HG03045 (cell line): ENCODE data around the gene ZNF566.
A peak's percentile ranks its signal among the peaks of the same experiment; 100 is the strongest.

ENCODE experiments used
- ATAC-seq: cut with Tn5 transposase; IDR thresholded peaks from one replicate; pipeline ENCODE4 v1.9.1; 2021; ENCODE audit warnings: mild to moderate bottlenecking, moderate library complexity; ENCODE audit not compliant: unreplicated experiment

Gene ZNF566

DNA sequence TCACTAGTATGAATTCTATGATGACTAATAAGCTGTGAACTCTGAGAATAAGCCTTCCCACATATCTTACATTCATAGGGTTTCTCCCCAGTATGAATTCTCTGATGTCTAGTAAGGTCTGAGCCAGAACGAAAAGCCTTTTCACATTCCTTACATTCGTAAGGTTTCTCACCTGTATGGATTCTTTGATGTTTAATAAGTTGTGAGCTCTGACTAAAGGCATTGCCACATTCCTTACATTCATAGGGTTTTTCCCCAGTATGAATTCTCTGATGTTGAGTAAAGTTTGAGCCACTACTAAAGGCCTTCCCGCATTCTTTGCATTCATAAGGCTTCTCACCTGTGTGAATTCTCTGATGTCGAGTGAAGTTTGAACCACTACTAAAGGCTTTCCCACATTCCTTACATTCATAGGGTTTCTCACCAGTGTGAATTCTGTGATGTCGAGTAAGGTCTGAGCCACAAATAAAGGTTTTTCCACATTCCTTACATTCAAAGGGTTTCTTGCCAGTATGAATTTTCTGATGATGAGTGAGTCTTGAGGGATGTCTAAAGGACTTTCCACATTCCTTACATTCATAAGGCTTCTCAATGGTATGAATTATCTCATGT lies 40.2 kb downstream of the ZNF566 start:
- no peak for ATAC-seq

DNA sequence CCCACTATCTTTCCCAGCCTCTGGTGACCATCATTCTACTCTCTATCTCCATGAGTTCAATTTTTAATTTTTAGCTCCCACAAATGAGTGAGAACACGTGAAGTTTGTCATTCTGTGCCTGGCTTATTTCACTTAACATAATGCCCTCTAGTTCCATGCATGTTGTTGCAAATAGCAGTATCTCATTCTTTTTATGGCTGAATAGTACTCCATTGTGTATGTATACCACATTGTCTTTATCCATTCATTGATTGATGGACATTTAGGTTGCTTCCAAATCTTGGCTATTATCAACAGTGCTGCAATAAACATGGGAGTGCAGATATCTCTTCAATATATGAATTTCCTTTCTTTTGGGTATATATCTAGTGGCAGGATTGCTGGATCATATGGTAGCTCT lies 48.0 kb downstream of the ZNF566 start:
- ATAC-seq: no peak

DNA sequence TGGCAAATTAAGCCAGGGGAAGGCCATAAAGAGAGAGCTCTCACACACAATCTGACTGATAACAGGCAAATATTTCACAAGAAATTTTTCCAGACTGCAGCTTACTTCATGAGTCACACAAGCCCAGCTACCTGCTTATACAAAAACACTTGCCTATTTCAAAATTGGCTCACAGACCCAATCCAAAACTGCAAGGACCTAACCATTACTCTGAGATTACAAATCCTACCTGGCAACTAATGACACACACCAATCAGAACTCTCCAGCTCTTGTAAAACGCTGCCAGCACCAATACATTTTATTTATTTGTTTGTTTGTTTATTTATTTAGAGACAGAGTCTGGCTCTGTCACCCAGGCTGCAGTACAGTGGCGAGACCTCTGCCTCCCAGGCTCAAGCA lies 52.8 kb downstream of the ZNF566 start:
- no peak for ATAC-seq

DNA sequence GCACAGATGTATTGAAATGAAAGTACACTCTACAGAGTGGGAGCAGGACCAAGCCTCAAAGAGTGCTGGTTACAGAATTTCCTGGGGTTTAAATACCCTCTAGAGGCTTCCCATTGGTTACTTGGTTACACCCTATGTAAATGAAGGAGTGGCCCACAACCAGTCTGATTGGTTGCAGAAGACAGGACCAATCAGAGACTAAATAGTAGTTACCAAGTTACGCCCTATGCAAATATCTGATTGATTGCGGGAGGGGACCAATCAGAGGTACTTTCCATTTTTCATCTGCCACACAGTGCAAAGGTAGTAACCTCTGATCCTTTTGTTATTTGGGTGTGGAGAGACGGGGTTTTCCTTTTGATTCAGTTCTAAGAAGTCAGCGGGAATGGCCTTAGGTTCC lies 65.4 kb downstream of the ZNF566 start:
- no peak for ATAC-seq

DNA sequence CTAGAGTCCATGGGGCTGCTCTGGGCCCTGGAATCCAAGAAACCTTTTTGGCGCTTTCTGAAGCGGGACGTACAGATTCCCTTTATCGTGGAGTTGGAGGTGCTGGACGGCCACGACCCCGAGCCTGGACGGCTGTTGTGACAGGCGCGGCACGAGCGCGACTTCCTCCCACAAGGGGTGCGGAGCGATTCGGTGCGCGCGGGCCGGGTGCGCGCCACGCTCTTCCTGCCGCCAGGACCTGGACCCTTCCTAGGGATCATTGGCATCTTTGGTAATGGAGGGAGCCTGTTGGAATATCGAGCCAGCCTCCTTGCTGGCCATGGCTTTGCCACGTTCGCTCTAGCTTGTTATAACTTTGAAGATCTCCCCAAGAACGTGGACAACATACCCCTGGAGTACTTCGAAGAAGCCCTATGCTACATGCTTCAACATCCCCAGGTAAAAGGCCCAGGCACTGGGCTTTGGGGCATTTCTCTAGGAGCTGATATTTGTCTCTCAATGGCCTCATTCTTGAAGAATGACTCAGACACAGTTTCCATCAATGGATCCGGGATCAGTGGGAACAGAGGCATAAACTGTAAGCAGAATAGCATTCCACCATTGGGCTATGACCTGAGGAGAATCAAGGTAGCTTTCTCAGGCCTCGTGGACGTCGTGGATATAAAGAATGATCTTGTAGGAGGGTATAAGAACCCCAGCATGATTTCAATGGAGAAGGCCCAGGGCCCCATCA lies 67.4 kb downstream of the ZNF566 start:
- ATAC-seq: no peak

DNA sequence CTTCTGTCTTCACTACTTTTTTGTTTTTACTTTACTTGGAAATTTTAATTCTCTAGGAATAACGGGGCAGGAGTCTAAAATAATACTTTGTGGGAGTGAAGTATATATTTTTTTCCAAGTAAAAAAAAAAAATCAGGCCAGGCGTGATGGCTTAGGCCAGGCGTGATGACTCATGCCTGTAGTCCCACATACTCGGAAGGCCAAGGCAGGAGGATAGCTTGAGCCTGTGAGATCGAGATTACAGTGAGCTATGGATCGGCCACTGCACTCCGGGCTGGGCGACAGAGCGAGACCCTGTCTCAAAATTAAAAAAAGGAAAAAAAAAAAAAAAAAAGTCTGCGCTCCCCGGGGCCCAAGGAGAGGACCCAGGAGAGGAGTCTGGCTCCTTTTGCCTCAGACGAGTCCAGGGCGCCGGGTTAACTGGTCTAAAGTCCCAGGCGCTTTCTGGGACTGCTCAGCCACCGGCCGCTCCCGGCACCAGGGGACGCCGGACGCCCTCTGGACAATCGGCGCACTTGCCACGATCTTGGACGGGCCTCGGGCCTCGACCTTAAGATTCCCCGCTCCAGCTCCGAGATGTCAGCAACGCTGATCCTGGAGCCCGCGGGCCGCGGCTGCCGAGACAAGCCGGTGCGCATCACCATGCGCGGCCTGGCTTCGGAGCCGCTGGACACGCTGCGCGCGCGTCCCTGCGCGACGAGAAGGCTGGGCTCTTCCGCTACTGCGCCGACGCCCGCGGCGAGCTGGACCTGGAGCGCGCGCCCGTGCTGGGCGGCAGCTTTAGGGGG lies 68.2 kb downstream of the ZNF566 start:
- ATAC-seq: no peak

DNA sequence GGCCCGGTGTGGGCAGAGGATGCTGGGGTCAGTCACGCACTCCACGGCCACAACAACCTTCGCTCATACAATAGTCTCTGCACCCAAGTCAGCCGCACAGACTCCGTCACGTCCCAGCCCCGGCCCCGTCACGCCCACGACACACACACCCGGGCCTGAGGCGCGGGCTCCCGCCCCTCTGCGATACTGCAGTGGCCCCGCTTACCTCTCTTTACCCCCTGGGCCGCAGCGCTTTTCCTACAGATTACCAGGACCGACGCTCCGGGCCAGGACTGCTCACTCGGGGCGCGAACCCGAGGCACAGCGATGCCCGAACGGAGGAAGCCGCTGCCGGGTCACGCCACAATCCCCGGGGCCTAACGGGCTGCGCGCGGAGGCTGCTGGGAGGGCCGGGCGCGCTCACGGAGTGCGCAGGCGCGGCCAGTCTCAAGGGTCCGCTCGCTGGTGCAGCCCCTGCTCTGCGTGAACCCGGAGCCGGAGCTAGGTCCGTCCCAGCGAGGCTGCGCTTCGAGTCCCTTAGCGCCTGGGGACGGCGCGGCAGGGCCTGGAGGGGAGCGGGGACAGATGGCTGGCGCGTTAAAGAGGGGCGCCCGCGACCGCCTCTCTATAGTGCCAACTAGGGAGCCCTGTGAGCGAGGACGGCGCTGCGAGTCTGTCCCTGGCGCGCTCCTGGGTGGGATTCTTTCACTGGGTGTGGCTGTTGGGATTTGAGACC lies 70.9 kb downstream of the ZNF566 start, which contains the start of gene ZFP82:
Gene ZFP82 (minus strand): TSS at position 358 of the 715 bp plus-strand sequence. CDS start 8,855 bp downstream, outside the sequence.
- peak; percentile 87 for ATAC-seq

DNA sequence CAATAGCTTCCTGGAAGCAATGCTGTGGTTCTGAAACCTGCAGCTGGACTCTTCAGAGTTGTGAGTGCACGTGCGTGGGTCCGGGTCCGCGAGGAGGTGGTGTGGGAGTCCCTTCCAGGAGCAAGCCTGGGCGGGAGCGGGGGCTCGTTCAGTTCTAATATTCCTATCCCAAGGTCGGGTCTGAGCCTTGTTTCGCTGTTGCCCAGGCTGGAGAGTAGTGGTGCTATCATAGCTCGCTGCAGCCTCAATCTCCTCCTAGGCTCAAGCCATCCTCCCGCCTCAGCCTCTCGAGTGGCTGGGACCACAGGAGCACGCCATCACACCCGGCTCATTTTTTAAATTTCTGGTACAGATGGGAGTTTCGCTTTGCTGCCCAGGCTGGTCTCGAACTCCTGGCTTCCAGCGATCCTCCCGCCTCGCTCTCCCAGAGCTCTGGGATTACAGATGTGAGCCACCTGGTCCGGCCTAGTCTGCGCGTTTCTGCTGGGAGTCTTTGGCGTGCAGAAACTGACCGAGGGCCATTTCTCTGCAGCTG lies 71.5 kb downstream of the ZNF566 start:
- ATAC-seq: no peak

DNA sequence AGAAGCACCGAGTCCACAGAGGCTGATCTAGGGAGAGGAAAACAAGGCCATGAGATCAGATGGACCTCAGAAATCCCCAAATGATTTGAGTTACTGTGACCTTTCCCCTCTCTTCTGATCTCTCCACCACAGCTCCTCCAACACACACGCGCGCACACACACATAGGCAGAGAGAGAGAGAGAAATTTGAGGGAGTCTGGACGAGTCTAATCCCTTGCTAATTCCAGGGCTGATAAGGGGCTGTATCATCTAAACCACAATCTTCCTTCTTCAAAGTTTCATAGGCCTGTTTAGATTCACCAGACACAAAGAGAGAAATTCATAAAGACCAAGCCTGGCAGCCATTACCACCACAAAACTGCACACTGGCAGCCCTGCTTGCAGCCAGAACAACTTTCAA lies 79.5 kb downstream of the ZNF566 start:
- no peak for ATAC-seq

DNA sequence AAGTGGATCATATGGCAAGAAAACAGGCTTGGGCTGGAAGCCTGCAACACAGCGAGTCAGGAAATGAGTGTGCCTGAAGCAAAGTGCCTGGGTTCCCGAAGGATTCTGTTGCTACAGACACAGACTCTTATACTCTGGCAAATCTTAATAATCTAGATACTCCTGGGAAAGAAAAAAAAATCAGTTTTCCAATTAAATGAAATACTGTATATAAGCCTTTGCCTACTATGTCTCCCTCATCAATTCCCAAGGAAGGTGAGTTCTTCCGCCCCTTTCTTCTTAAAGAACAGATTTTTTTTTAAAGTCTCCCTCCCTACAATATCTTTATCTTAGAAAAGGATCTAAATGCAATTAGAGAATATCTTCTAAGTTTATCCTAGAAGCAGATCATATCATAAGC lies 81.3 kb downstream of the ZNF566 start:
- no peak for ATAC-seq

DNA sequence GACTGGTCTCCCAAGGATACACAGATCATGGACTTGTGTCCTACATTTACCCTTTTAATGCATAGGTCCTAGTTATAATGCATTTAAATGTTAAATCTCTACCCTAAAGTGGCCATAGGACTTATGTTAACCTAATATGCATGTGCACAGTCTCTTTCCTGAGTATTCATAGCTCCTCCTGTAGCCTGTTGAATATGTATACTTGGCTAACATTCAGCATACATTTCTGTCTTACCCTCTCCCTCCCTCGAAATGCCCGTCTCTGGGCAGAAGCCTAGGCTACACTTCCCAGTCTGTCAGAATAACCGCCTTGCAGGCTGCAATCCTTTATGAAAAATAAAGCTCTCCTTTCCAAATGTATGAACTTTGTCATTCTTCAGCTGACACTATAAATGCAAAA lies 84.9 kb downstream of the ZNF566 start:
- no peak for ATAC-seq

DNA sequence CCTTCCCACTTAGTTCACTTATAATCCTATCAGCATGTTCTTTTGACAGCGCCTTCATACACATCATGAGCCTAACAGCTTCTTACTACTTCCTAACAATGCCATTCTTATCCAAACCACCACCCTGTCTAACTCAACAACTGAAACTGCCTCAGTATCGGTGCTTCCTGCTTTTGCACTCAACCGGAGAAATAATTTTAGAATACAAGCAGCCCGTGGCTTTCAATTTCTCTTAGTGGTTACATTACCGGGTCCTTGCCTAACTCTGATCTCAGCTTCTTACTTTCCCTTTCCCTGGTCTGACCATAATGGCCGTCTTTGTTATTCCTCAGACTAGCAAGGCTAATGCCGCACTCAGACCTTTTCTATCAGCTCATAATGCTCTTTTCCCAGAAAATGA lies 87.9 kb downstream of the ZNF566 start:
- ATAC-seq: no peak

DNA sequence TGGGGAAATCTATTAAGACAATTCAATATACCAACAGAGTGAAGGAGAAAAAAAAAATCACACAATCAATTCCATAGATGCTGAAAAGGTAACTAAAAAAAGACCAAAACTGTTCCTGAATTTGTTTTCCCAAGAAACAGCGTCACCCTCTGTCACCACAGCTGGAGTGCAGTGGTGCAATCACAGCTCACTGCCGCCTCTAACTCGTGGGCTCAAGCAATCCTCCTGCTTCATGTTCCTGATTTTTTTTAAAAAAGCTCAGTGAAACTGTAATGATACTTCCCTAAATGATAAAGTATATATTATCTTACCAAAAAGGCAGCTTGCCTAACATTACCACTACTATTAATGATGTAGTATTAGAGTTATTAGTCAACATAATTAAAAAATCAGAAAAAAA lies 90.8 kb downstream of the ZNF566 start:
- no peak for ATAC-seq
